Fibroblast of skin of left biceps (primary cell): Measurements from ENCODE around the gene GPC3.
A peak's percentile ranks its signal among the peaks of the same experiment; 100 is the strongest.

Experiments
- DNase-seq, 2 experiments: peaks; one replicate each; pipeline ENCODE4 v3.0.0-alpha.2; 2013; ENCODE audit warnings: low read depth in 2 of 2

Gene GPC3

GRCh38 chrX:133523081-133523487, 462.3 kb downstream of the GPC3 start:
- no peak for DNase-seq

- no peak for DNase-seq
Measured at GRCh38 chrX:133516686-133517085, 468.7 kb downstream of the GPC3 start.

GRCh38 chrX:133514486-133514885, 470.9 kb downstream of the GPC3 start:
- no peak for DNase-seq

- no peak for DNase-seq
Measured at GRCh38 chrX:133513123-133513522, 472.3 kb downstream of the GPC3 start.

GRCh38 chrX:133511041-133511440, 474.4 kb downstream of the GPC3 start:
- DNase-seq, result no peak

- no peak for DNase-seq
Measured at GRCh38 chrX:133497356-133497755, 488.0 kb downstream of the GPC3 start.

- peak; percentile 72 to 82 for DNase-seq
Measured at GRCh38 chrX:133495464-133496391, 489.7 kb downstream of the GPC3 start.

GRCh38 chrX:133493366-133493765, 492.0 kb downstream of the GPC3 start:
- DNase-seq, result no peak

- DNase-seq, result no peak
Measured at GRCh38 chrX:133490955-133491354, 494.4 kb downstream of the GPC3 start.
